Peyer's patch (tissue), 4 donors: ENCODE measurements around the gene OR9Q2.

Source experiments
- CTCF ChIP-seq, 6 experiments: fragments of 450-650 bp in 4 of 6; fragments of 200-600 bp in 2 of 6; sonication (generic) in 1 of 6; IDR thresholded peaks; one replicate each; pipeline ENCODE4 v1.5.1; 2017 to 2019; ENCODE audit warnings: antibody characterized with exemption in 6 of 6, mild to moderate bottlenecking in 3 of 6, moderate library complexity in 1 of 6
- POLR2A ChIP-seq, 2 donors: fragments of 450-650 bp; IDR thresholded peaks; one replicate each; pipeline ENCODE4 v1.5.1; 2017; ENCODE audit warnings: antibody characterized with exemption in 2 of 2, mild to moderate bottlenecking in 2 of 2, moderate library complexity in 2 of 2

GRCh38 chr11:58204042-58204441 is 15.2 kb downstream of the OR9Q2 start, which contains the start of gene OR1S2:
- TF ChIP-seq CTCF (IDR thresholded peaks at IDR 0.05) (no peak), POLR2A (IDR thresholded peaks at IDR 0.05) (no peak)
